H54 (cell line): ENCODE results near the gene CXCR5.
"Not testable (repeated sequence)": the region's sequence is repeated elsewhere in the genome, so short reads cannot be mapped to it uniquely, and the experiment has no call there.

Experiments used
- DNase-seq: peaks from one replicate; pipeline ENCODE4 v3.0.0; 2011; ENCODE audit warnings: low spot score, mixed read lengths; ENCODE audit not compliant: insufficient read length
- FAIRE-seq: peaks from 3 replicates; lab custom pipeline; 2011; peaks lifted over from hg19 to GRCh38; lab: Jason Lieb, UNC
- POLR2A ChIP-seq: IDR thresholded peaks from 2 replicates; pipeline ENCODE4 v1.6.1; 2011; ENCODE audit warnings: low read depth, mild to moderate bottlenecking, low read length

Gene CXCR5

GRCh38 chr11:118883368-118884071, at the start of gene CXCR5:
Gene CXCR5 (plus strand): TSS chr11:118883892. CDS start chr11:118883942, 50 bp downstream.
- no peak for TF ChIP-seq POLR2A
- FAIRE-seq (no peak), DNase-seq (no peak)

GRCh38 chr11:118834427-118835028, 49.2 kb upstream of the CXCR5 start:
- no peak for DNase-seq
- no peak for FAIRE-seq
- no peak for TF ChIP-seq POLR2A

GRCh38 chr11:118837868-118838267, 45.8 kb upstream of the CXCR5 start:
- DNase-seq (no peak), FAIRE-seq (no peak)
- no peak for TF ChIP-seq POLR2A

GRCh38 chr11:118838905-118839553, 44.7 kb upstream of the CXCR5 start:
- FAIRE-seq = no peak
- no peak for DNase-seq
- no peak for TF ChIP-seq POLR2A

- FAIRE-seq (no peak), DNase-seq (no peak)
- TF ChIP-seq POLR2A = no peak
These were observed 42.0 kb upstream of the CXCR5 start for GRCh38 chr11:118841469-118842242.

GRCh38 chr11:118842369-118842768, 41.3 kb upstream of the CXCR5 start:
- no peak for TF ChIP-seq POLR2A
- no peak for FAIRE-seq
- no peak for DNase-seq

- not testable (repeated sequence) for DNase-seq, FAIRE-seq
These were observed 40.8 kb upstream of the CXCR5 start for GRCh38 chr11:118842843-118843242.

GRCh38 chr11:118843565-118843964, 40.1 kb upstream of the CXCR5 start:
- no peak for TF ChIP-seq POLR2A
- DNase-seq (no peak), FAIRE-seq (no peak)

- TF ChIP-seq POLR2A = no peak
- no peak for DNase-seq
- FAIRE-seq = no peak
These were observed 38.3 kb upstream of the CXCR5 start for GRCh38 chr11:118845369-118845768.

- DNase-seq (no peak), FAIRE-seq (no peak)
- no peak for TF ChIP-seq POLR2A
These were observed 37.3 kb upstream of the CXCR5 start for GRCh38 chr11:118846181-118846935.

- FAIRE-seq (no peak), DNase-seq (no peak)
- TF ChIP-seq POLR2A = no peak
These were observed 33.9 kb upstream of the CXCR5 start for GRCh38 chr11:118849825-118850224.

GRCh38 chr11:118851970-118852369, 31.7 kb upstream of the CXCR5 start:
- DNase-seq = no peak
- FAIRE-seq = no peak
- TF ChIP-seq POLR2A = no peak

- no peak for TF ChIP-seq POLR2A
- DNase-seq (no peak), FAIRE-seq (no peak)
These were observed 30.0 kb upstream of the CXCR5 start for GRCh38 chr11:118853678-118854077.
